ENCODE measurements around the gene VTI1A. TPM values are rescaled to one million over a fixed set of nuclear protein-coding genes. Genes with fewer than 3 reads are reported as not detected.

The VTI1A gene
- total RNA-seq, 4 donors from 2014 or later = 21.5 to 50.6 (median 37.5) TPM

GRCh38 chr10:112721080-112721698 is 274.2 kb downstream of the VTI1A start:
- TF ChIP-seq, protein P1, sequence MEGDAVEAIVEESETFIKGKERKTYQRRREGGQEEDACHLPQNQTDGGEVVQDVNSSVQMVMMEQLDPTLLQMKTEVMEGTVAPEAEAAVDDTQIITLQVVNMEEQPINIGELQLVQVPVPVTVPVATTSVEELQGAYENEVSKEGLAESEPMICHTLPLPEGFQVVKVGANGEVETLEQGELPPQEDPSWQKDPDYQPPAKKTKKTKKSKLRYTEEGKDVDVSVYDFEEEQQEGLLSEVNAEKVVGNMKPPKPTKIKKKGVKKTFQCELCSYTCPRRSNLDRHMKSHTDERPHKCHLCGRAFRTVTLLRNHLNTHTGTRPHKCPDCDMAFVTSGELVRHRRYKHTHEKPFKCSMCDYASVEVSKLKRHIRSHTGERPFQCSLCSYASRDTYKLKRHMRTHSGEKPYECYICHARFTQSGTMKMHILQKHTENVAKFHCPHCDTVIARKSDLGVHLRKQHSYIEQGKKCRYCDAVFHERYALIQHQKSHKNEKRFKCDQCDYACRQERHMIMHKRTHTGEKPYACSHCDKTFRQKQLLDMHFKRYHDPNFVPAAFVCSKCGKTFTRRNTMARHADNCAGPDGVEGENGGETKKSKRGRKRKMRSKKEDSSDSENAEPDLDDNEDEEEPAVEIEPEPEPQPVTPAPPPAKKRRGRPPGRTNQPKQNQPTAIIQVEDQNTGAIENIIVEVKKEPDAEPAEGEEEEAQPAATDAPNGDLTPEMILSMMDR (IDR thresholded peaks at IDR 0.05) = peak; percentile 47 to 74 (median 64)
- TF ChIP-seq POLR2A (IDR thresholded peaks at IDR 0.05) = no peak
- Histone ChIP-seq H3K4me3 (no peak overlapping the region), H3K27ac (no peak overlapping the region), H3K27me3 (no peaks in the 10 kb centered on the region), H3K36me3 (no peaks in the 10 kb centered on the region), H3K4me1 (no peaks in the 10 kb centered on the region), H3K9me3 (no peaks in the 10 kb centered on the region)
- DNase-seq = no peak
- intact Hi-C loops (cut with DNase I; ENCODE audit: low total_unique reads) = no loop called here

- Histone ChIP-seq H3K4me3 (no peak overlapping the region), H3K9me3 (no peaks in the 10 kb centered on the region), H3K36me3 (no peaks in the 10 kb centered on the region), H3K4me1 (no peaks in the 10 kb centered on the region), H3K27me3 (no peaks in the 10 kb centered on the region), H3K27ac (no peak overlapping the region)
- intact Hi-C loops (cut with DNase I; ENCODE audit: low total_unique reads) = no loop called here
- TF ChIP-seq POLR2A (IDR thresholded peaks at IDR 0.05) = no peak
- no peak for DNase-seq
These were observed 275.7 kb downstream of the VTI1A start for GRCh38 chr10:112722758-112723157.

GRCh38 chr10:112723876-112724275 is 276.9 kb downstream of the VTI1A start:
- Histone ChIP-seq H3K36me3 (no peaks in the 10 kb centered on the region), H3K4me1 (no peaks in the 10 kb centered on the region), H3K27me3 (no peaks in the 10 kb centered on the region), H3K27ac (no peak overlapping the region), H3K4me3 (no peak overlapping the region), H3K9me3 (no peaks in the 10 kb centered on the region)
- DNase-seq = no peak
- TF ChIP-seq, protein P1 (IDR thresholded peaks at IDR 0.05) = no peak
- no peak for TF ChIP-seq POLR2A (IDR thresholded peaks at IDR 0.05)
- intact Hi-C loops (cut with DNase I; ENCODE audit: low total_unique reads) = no loop called here

- Histone ChIP-seq H3K27me3 (no peaks in the 10 kb centered on the region), H3K9me3 (no peaks in the 10 kb centered on the region), H3K4me3 (no peak overlapping the region), H3K27ac (no peak overlapping the region), H3K36me3 (no peaks in the 10 kb centered on the region), H3K4me1 (no peaks in the 10 kb centered on the region)
- intact Hi-C loops (cut with DNase I; ENCODE audit: low total_unique reads) = no loop called here
- DNase-seq = no peak
- TF ChIP-seq, protein P1 (IDR thresholded peaks at IDR 0.05) = no peak
- TF ChIP-seq POLR2A (IDR thresholded peaks at IDR 0.05) = no peak
These were observed 277.5 kb downstream of the VTI1A start for GRCh38 chr10:112724404-112724991.

GRCh38 chr10:112728118-112728883 is 281.3 kb downstream of the VTI1A start:
- Histone ChIP-seq H3K9me3 (no peaks in the 10 kb centered on the region), H3K27me3 (no peaks in the 10 kb centered on the region), H3K36me3 (no peaks in the 10 kb centered on the region), H3K4me1 (no peaks in the 10 kb centered on the region), H3K4me3 (no peak overlapping the region), H3K27ac (no peak overlapping the region)
- intact Hi-C loops (cut with DNase I; ENCODE audit: low total_unique reads) = no loop called here
- no peak for DNase-seq
- no peak for TF ChIP-seq POLR2A (IDR thresholded peaks at IDR 0.05)
- TF ChIP-seq, protein P1 (IDR thresholded peaks at IDR 0.05) = no peak

Measured in uterus (tissue), 4 donors.